HG03135 (cell line): ENCODE results near the gene PRSS38.
"Not testable (repeated sequence)": the region's sequence is repeated elsewhere in the genome, so short reads cannot be mapped to it uniquely, and the experiment has no call there.

Experiments
- ATAC-seq: cut with Tn5 transposase; IDR thresholded peaks from one replicate; pipeline ENCODE4 v1.9.1; 2021; ENCODE audit warnings: mild to moderate bottlenecking, moderate library complexity; ENCODE audit not compliant: unreplicated experiment

Gene PRSS38

DNA sequence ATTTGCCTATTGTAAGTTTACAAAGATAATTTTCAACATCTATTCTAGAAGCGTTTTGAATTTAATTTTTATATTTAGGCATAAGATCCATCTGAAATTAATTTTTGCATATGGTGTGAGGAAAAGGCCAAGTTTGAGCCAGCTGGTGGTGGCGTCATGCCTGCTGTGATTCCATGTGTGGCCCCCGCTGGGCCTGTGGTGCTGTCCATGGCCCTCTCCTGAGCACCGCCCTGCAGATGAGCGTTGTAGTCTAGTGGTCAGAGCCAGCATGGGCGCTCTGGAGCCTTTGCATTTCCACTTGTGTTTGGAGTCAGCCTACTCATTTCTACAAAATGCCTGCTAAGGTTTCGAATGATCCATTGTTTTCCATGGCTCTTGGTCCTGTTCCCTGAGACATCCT is 22.7 kb downstream of the PRSS38 start:
- no peak for ATAC-seq

DNA sequence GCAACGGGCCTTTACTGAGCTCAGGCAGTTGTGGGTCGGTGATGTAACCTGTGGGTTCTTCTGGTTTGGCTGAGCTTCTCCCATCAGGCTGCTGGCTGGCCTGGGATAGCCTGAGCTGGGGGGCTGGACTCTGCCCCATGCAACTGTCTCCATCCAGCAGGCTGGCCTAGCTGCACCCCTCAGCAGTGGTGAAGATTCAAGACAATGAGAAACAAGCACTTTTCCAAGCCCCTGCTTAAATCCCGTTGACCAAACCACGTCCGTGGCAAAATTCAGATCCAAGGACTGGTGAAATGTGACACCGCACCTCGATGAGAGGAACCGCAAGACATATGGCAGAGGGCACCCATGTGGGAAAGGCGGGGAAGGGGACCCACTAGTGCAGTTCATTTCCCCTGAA is 25.6 kb downstream of the PRSS38 start:
- ATAC-seq, result no peak

DNA sequence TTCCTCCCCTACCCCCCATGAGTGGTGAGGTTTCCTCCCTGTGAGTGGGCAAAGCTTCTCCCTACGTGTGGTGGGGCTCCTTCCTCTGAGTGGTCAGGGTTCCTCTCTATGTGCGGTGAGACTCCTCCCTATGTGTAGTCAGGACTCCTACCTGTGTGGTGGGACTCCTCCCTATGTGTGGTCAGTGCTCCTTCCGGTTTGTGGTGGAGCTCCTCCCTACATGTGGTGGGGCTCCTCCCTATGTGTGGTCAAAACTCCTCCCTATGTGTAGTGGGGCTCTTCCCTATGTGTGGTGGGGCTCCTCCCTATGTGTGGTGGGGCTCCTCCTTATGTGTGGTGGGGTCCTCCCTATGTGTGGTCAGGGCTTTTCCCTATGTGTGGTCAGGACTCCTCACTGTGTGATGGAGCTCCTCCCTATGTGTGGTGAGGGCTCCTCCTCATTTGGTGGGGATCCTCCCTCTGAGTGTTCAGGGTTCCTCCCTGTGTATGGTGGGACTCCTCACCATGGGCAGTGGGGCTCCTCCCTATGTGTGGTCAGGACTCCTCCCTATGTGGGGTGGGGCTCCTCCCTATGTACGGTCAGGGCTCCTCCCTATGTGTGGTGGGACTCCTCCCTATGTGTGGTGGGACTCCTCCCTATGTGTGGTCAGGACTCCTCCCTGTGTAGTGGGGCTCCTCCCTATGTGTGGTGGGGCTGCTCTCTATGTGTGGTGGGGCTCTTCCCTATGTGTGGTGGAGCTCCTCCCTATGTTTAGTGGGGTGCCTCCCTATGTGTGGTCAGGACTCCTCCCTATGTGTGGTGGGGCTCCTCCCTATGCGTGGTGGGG is 29.1 kb downstream of the PRSS38 start:
- ATAC-seq, result no peak

DNA sequence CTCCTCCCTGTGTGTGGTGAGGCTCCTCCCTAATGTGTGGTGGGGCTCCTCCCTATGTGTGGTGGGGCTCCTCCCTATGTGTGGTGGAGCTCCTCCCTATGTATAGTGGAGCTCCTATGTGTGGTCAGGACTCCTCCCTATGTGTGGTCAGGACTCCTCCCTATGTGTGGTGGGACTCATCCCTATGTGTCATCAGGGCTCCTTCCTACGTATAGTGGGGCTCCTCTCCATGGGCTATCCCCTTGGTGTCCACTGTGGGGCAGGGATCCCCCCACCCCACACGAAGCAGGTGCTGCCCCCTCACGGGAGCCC is 29.6 kb downstream of the PRSS38 start:
- no peak for ATAC-seq

DNA sequence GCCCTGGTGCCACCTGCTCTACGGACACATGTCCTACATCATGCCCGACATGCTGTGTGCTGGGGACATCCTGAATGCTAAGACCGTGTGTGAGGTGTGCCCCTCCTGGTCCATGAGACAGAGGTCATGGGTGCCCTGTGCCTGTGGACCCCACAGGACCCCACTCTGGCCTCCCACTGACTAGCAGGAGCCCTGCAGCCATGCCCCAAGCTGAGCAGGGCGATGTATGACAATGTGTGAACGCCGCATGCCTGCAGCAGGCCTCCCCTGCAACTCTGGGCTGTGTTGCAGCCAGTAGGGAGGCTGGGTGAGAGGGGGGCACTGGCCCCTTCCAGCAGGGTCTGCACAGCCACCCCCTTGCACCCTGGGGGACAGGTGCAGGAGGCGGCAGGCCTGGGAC is 30.0 kb downstream of the PRSS38 start:
- ATAC-seq, result no peak

DNA sequence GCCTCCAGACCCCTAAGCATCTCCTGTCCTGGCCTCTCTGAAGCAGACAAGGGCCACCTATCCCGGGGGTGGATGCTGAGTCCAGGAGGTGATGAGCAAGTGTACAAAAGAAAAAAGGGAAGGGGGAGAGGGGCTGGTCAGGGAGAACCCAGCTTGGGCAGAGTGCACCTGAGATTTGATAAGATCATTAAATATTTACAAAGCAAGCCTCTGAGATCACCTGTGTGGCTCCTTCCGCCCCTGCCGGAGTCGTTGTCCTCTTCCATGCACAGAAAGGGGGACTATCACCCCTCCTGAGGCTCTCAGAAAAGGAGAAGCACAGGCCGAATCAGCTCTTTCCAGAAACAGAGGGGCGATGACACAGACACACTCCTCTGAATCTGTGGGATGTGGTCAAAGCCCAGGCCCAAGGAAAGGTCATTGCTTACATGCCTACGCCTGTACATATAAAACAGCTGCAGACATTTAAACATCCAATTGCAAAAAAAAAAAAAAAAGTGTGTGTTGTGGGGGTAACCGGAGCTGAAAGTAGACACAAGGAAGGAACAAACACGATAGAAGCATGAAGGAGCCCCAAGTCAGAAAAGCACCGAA is 30.9 kb downstream of the PRSS38 start:
- ATAC-seq, result no peak

DNA sequence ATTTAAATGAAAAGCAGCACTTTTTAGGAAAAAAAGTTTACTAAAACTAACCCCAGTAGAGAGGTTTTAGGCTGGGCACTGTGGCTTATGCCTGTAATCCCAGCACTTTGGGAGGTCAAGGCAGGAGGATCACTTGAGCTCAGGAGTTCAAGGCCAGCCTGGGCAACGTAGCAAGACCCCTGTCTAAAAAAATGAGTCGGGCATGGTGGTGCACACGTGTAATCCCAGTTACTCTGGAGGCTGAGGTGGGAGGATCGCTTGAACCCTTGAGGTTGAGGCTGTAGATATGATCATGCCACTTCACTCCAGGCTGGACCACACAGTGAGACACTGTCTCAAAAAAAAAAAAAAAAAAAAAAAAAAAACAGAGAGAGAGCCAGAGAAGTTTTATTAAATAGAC is 31.6 kb downstream of the PRSS38 start:
- ATAC-seq, result not testable (repeated sequence)

DNA sequence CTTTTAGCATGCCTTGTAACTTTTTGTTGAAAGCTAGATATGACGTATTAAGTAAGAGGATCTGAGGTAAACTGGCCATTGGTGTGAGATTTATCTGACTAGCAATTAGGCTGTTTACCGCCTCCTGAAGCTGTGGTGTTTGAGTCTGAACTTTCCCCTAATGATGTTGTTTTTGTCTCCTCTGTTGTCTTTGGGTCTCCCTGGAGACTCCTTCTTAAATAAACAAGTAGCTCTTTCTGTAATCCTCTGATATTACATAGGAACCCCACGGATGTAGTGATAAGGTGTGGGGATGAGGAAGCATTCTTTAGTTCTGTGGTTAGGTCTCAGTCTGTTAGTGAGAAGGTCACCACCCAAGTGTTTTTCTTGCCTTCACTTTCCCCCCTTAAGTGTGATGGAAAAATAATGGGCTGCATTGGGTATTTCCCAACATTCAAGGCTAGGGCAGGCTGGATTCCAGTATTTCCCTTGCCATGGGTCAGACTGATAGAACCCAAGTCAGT is 33.0 kb downstream of the PRSS38 start:
- ATAC-seq, result no peak

DNA sequence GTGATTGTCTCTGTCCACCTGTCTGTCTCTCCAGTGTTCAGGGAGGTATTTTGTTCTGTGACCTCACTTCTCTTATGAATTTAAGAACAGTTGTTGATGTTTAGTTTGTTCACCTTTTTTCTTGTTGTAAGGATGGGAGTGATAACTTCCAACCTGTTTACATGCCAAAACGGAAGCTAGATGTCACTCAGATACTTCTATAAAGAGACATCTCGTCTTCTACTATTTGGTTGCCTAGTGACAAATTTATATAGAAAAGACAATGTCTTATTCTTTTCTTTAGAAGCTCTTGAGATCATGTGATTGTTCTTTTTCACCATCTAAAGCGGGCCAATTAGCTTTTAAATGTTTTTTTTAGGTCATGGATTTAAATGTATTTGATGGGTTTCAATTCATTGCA is 33.8 kb downstream of the PRSS38 start:
- ATAC-seq, result no peak

DNA sequence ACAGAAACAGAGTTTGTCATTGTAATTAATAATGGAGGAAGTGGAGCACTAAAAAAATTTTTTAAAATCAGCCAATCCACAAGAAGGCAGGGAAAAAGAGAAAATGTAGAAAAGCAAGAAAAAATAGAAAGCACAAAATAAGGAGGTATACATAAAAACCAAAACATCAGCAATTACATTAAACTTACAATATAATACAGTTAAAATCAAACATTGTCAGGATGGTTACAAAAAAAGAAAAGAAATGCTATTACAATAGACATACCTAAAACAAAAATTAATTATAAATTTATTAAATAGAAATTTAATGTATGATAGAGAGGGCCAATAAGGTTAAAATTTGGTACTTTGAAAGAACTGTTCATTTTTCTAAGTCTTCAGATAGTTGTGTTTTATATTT is 38.7 kb downstream of the PRSS38 start:
- ATAC-seq, result no peak

DNA sequence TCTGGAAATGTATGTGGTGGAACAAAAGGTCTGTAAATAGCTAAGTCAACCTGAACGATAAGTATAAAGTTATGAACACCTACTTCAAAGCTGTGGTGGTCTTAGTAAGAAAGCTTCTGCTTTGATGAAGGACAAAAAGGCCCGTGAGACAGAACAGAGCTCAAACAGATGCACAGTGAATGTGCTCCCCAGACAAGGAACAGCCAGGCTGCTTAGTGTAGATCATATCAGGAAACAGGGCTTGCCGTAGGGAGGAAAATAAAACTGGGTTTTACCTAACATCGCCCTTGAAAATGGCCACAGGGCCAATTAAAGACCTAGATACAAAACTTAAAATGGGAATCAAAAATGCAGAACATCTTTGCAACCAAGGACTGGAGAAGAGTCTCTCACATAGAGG is 40.2 kb downstream of the PRSS38 start:
- ATAC-seq, result no peak

DNA sequence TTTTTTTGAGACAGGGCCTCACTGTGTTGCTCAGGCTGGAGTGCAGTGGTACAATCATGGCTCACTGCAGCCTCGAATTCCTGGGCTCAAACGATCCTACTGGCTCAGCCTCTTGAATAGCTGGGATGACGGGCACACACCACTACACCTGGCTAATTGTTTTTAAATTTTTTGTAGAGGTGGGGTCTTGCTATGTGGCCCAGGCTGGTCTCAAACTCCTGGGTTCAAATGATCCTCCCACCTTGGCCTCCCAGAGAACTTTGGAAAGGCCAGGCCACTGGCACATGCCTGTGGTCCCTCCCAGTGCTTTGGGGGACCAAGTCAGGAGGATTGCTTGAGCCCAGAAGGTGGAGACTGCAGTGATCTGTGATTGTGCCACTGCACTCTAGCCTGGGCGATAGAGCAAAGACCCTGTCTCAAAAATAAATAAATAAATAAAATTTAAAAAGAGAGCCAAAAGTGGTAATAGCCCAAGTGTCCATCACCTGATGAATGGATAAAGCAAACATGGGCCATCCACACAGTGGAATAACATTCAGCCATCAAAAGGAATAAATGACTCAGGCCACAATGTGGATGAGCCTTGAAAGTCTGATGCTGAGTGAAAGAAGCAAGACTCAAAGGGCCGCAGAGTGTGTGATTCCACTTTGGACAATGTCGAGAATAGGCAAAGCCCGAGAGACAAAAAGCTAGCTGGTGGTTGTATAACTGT is 40.8 kb downstream of the PRSS38 start:
- ATAC-seq, result no peak

DNA sequence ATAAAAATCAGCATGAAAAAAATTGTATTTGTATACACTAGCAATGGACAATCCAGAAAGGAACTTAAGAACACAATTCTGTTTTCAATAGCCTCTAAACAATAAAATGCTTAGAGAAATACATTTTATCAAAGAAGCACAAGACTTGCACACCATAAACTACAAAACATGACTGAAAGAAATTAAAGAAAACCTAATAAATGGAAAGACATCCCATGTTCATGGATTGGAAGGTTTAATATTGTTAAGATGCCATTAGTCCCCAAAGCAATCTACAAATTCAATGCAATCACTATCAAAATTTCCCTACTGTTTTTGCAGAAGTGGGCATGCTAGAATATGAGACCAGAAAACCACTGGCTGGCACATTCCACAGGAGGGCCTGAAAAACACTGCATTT is 49.4 kb downstream of the PRSS38 start:
- no peak for ATAC-seq

DNA sequence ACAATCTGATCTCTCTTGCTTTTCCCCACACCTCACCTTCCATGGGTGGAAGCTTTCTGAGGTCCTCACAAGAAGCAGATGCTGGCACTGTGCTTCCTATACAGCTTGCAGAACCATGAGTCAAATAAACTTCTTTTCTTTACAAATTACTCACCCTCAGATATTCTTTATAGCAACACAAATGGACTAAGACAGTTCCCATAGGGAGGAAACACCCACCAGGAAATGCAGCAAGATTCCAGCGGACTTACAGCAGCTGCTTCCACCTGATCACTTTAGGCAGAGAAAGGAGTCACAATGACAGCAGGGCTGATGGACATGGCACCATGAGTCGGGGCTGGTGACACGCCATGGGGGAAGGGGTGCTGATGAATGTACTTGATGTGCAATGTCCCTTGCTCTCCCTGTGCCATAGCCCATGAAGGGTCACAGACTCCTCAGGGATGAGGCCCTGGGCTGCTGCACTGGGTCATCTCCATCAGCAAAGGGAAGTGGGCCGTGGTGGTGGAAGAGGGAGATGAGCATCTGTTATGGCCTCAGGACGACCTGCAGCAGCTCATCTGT is 53.9 kb downstream of the PRSS38 start:
- no peak for ATAC-seq

DNA sequence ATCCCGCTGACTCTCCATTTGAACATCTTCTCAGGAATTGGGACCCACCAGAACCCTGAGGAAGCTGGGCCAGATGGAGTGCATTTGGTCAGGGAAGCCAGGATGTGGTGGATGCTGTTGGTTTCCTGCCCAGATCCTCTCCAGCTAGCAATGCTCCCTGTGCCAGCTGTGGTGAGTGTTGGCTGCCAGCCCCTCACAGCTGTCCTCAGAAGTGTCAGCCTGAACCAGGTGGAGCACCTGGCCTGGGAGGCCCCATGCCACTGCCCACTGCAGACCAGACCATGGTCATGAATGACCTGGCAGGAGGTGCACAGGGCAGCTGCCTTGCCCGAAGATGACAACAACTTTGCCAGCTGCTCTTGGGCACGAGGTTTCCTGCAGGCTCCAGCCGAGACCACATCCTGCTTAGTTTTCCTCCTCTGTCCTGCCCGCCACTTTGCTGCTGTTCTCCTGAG is 54.4 kb downstream of the PRSS38 start:
- ATAC-seq, result no peak

DNA sequence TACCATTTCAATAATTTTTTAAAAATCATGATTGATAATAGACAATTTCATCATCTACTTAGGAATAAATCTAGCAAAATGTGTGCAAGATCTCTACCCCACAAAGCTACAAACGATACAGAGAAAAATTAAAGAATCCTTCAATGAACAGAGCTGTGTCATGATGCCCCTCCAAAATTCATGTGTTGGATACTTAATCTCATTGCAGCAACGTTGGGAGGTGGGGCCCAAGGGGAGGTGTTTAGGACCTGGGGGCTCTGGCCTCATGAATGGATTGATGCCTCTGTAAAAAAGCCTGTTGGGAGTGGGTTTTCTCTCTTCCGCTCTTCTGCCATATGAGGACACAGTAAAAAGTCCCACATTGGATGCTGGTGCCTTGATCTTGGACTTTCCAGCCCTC is 54.9 kb downstream of the PRSS38 start:
- ATAC-seq, result no peak

DNA sequence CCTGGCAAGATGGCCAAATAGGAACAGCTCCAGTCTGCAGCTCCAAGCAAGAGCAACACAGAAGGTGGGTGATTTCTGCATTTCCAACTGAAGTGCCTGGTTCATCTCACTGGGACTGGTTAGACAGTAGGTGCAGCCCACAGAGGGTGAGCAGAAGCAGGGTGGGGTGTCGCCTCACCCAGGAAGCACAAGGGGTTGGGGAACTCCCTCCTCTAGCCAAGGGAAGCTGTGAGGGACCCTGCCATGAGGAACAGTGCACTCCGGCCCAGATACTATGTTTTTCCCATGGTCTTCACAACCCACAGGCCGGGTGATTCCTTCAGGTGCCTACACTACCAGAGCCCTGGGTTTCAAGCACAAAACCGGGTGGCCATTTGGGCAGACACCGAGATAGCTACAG is 56.4 kb downstream of the PRSS38 start:
- not testable (repeated sequence) for ATAC-seq

DNA sequence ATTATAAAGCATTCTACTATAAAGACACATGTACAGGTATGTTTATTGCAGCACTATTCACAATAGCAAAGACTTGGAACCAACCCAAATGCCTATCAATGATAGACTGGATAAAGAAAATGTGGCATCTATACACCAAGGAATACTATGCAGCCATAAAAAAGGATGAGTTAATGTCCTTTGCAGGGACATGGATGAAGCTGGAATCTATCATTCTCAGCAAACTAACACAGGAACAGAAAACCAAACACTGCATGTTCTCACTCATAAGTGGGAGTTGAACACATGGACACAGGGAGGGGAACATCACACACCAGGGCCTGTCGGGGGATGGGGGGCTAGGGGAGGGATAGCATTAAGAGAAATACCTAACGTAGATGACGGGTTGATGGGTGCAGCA is 62.3 kb downstream of the PRSS38 start:
- not testable (repeated sequence) for ATAC-seq

DNA sequence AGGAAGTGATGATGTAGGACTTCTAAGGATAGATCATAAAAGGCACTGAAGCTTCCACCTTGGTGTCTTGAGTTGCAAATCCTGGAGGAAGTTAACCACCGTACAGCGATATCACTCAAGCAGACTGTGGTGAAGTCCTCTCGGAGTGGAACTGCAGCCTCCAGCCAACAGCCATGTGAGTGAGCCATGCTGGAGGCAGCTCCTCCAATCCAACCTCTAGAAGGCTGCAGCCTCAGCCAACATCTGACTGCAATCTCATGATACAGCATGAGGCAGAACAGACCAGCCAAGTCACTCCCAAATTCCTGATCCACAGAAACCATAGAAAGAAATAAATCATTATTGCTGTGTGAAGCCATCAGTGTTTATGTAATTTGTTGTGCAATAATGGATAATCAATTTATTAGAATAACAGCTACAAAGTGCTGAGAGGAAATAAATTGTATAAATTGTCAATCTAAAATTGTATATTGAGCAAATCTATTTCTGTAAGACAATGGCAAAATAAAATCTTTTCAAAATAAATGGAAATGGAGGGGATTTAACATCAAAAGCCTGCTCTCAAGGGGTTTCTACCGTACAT is 65.0 kb downstream of the PRSS38 start:
- ATAC-seq, result no peak

DNA sequence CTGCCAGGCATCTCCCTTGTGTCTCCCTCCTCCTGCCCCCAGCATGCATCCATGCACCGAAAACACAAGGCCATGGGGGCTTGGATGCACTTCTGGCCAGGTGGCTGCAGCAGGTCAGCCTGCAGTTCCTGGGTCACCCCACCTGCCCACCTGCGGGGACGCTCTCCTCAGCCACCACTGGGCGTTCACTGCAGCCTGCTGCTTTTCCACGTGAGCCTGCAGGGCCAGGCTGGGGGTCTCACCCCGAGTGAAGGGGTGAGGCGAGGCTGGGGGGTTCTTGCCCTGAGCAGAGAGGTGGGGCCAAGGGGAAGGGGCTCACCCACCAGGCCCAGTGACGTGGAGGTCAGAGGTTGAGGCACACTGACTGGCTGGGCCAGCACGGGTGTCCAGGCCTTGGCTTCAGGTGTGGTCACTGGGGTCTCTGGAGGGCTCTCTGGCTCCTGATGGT is 67.6 kb downstream of the PRSS38 start:
- no peak for ATAC-seq

DNA sequence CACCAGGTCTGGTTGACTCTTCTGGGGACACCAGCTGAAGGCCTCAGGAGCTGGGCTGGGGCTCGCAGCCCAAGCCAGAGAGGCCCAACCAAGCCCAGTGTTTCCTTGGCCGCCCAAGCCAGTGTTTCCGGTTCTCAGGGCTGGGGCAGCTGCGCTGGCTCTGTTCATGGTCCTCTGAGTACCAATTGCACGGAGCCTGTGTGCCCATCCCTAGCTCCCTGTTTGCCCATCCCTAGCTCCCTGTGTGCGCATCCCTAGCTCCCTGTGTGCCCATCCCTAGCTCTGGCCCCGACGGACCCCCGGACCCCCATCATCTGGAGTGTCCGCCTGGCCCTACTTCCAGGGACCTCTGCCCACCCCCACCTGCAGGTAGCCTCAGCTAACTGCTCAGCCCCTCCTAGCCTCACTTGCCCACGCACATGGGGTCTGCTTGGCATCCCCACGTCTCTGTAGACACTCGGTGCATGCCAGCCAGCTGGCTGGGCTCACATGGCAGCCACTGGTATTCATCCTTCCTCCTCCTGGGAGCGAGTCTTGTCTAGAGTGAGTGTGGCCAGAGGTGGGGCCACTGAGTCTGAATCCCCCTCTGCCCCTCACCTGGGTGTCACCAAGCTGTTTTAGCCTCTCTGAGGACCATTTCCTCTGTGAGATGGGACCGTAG is 68.3 kb downstream of the PRSS38 start:
- no peak for ATAC-seq
